ENCODE data around the gene PACRG. TPM values are rescaled to one million over a fixed set of nuclear protein-coding genes. Genes with fewer than 3 reads are reported as not detected.

The PACRG gene
- total RNA-seq, 1 experiment from 2014 or later = 0.44 TPM

DNA sequence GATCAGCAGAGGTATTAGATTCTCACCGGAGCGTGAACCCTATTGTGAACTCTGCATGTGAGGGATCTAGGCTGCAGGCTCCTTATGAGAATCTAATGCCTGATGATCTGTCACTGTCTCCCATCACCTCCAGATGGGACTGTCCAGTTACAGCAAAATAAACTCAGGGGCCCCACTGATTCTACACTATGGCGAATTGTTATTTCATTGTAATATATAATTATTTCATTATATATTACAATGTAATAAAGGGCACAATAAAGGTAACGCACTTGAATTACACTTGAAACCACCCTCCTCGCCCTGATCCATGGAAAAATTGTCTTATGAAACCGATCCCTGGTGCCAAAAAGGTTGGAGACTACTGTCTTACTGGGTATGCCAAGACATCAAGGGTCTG is 18.8 kb upstream of the PACRG start (continued):
- TF ChIP-seq, protein P1, sequence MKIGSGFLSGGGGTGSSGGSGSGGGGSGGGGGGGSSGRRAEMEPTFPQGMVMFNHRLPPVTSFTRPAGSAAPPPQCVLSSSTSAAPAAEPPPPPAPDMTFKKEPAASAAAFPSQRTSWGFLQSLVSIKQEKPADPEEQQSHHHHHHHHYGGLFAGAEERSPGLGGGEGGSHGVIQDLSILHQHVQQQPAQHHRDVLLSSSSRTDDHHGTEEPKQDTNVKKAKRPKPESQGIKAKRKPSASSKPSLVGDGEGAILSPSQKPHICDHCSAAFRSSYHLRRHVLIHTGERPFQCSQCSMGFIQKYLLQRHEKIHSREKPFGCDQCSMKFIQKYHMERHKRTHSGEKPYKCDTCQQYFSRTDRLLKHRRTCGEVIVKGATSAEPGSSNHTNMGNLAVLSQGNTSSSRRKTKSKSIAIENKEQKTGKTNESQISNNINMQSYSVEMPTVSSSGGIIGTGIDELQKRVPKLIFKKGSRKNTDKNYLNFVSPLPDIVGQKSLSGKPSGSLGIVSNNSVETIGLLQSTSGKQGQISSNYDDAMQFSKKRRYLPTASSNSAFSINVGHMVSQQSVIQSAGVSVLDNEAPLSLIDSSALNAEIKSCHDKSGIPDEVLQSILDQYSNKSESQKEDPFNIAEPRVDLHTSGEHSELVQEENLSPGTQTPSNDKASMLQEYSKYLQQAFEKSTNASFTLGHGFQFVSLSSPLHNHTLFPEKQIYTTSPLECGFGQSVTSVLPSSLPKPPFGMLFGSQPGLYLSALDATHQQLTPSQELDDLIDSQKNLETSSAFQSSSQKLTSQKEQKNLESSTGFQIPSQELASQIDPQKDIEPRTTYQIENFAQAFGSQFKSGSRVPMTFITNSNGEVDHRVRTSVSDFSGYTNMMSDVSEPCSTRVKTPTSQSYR (CRISPR knock-in tag; IDR thresholded peaks at IDR 0.05) = no peak
- TF ChIP-seq ZNF263 (CRISPR knock-in tag; IDR thresholded peaks at IDR 0.05; ENCODE audit: low read depth) (no peak), PRRX2 (CRISPR knock-in tag; IDR thresholded peaks at IDR 0.05) (no peak), ELF4 (CRISPR knock-in tag; IDR thresholded peaks at IDR 0.05; ENCODE audit: low read depth) (no peak)
- TF ChIP-seq, protein P2, sequence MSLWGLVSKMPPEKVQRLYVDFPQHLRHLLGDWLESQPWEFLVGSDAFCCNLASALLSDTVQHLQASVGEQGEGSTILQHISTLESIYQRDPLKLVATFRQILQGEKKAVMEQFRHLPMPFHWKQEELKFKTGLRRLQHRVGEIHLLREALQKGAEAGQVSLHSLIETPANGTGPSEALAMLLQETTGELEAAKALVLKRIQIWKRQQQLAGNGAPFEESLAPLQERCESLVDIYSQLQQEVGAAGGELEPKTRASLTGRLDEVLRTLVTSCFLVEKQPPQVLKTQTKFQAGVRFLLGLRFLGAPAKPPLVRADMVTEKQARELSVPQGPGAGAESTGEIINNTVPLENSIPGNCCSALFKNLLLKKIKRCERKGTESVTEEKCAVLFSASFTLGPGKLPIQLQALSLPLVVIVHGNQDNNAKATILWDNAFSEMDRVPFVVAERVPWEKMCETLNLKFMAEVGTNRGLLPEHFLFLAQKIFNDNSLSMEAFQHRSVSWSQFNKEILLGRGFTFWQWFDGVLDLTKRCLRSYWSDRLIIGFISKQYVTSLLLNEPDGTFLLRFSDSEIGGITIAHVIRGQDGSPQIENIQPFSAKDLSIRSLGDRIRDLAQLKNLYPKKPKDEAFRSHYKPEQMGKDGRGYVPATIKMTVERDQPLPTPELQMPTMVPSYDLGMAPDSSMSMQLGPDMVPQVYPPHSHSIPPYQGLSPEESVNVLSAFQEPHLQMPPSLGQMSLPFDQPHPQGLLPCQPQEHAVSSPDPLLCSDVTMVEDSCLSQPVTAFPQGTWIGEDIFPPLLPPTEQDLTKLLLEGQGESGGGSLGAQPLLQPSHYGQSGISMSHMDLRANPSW (CRISPR knock-in tag; conservative IDR thresholded peaks at IDR 0.05; ENCODE audit: low read depth) = no peak
- TF ChIP-seq, protein P3, sequence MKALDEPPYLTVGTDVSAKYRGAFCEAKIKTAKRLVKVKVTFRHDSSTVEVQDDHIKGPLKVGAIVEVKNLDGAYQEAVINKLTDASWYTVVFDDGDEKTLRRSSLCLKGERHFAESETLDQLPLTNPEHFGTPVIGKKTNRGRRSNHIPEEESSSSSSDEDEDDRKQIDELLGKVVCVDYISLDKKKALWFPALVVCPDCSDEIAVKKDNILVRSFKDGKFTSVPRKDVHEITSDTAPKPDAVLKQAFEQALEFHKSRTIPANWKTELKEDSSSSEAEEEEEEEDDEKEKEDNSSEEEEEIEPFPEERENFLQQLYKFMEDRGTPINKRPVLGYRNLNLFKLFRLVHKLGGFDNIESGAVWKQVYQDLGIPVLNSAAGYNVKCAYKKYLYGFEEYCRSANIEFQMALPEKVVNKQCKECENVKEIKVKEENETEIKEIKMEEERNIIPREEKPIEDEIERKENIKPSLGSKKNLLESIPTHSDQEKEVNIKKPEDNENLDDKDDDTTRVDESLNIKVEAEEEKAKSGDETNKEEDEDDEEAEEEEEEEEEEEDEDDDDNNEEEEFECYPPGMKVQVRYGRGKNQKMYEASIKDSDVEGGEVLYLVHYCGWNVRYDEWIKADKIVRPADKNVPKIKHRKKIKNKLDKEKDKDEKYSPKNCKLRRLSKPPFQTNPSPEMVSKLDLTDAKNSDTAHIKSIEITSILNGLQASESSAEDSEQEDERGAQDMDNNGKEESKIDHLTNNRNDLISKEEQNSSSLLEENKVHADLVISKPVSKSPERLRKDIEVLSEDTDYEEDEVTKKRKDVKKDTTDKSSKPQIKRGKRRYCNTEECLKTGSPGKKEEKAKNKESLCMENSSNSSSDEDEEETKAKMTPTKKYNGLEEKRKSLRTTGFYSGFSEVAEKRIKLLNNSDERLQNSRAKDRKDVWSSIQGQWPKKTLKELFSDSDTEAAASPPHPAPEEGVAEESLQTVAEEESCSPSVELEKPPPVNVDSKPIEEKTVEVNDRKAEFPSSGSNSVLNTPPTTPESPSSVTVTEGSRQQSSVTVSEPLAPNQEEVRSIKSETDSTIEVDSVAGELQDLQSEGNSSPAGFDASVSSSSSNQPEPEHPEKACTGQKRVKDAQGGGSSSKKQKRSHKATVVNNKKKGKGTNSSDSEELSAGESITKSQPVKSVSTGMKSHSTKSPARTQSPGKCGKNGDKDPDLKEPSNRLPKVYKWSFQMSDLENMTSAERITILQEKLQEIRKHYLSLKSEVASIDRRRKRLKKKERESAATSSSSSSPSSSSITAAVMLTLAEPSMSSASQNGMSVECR (CRISPR knock-in tag; IDR thresholded peaks at IDR 0.05; ENCODE audit: borderline replicate concordance) = no peak
- TF ChIP-seq, protein P4, sequence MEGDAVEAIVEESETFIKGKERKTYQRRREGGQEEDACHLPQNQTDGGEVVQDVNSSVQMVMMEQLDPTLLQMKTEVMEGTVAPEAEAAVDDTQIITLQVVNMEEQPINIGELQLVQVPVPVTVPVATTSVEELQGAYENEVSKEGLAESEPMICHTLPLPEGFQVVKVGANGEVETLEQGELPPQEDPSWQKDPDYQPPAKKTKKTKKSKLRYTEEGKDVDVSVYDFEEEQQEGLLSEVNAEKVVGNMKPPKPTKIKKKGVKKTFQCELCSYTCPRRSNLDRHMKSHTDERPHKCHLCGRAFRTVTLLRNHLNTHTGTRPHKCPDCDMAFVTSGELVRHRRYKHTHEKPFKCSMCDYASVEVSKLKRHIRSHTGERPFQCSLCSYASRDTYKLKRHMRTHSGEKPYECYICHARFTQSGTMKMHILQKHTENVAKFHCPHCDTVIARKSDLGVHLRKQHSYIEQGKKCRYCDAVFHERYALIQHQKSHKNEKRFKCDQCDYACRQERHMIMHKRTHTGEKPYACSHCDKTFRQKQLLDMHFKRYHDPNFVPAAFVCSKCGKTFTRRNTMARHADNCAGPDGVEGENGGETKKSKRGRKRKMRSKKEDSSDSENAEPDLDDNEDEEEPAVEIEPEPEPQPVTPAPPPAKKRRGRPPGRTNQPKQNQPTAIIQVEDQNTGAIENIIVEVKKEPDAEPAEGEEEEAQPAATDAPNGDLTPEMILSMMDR (IDR thresholded peaks at IDR 0.05) = no peak
- TF ChIP-seq, protein P5, sequence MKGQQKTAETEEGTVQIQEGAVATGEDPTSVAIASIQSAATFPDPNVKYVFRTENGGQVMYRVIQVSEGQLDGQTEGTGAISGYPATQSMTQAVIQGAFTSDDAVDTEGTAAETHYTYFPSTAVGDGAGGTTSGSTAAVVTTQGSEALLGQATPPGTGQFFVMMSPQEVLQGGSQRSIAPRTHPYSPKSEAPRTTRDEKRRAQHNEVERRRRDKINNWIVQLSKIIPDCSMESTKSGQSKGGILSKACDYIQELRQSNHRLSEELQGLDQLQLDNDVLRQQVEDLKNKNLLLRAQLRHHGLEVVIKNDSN (CRISPR knock-in tag; IDR thresholded peaks at IDR 0.05) = no peak
- TF ChIP-seq, protein P6, sequence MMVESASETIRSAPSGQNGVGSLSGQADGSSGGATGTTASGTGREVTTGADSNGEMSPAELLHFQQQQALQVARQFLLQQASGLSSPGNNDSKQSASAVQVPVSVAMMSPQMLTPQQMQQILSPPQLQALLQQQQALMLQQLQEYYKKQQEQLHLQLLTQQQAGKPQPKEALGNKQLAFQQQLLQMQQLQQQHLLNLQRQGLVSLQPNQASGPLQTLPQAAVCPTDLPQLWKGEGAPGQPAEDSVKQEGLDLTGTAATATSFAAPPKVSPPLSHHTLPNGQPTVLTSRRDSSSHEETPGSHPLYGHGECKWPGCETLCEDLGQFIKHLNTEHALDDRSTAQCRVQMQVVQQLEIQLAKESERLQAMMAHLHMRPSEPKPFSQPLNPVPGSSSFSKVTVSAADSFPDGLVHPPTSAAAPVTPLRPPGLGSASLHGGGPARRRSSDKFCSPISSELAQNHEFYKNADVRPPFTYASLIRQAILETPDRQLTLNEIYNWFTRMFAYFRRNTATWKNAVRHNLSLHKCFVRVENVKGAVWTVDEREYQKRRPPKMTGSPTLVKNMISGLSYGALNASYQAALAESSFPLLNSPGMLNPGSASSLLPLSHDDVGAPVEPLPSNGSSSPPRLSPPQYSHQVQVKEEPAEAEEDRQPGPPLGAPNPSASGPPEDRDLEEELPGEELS (CRISPR knock-in tag; IDR thresholded peaks at IDR 0.05) = no peak
- TF ChIP-seq, protein P7, sequence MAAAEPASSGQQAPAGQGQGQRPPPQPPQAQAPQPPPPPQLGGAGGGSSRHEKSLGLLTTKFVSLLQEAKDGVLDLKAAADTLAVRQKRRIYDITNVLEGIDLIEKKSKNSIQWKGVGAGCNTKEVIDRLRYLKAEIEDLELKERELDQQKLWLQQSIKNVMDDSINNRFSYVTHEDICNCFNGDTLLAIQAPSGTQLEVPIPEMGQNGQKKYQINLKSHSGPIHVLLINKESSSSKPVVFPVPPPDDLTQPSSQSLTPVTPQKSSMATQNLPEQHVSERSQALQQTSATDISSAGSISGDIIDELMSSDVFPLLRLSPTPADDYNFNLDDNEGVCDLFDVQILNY (CRISPR knock-in tag; IDR thresholded peaks at IDR 0.05) = no peak
